ENCODE measurements around the gene ANKRD63.

Gene ANKRD63

DNA sequence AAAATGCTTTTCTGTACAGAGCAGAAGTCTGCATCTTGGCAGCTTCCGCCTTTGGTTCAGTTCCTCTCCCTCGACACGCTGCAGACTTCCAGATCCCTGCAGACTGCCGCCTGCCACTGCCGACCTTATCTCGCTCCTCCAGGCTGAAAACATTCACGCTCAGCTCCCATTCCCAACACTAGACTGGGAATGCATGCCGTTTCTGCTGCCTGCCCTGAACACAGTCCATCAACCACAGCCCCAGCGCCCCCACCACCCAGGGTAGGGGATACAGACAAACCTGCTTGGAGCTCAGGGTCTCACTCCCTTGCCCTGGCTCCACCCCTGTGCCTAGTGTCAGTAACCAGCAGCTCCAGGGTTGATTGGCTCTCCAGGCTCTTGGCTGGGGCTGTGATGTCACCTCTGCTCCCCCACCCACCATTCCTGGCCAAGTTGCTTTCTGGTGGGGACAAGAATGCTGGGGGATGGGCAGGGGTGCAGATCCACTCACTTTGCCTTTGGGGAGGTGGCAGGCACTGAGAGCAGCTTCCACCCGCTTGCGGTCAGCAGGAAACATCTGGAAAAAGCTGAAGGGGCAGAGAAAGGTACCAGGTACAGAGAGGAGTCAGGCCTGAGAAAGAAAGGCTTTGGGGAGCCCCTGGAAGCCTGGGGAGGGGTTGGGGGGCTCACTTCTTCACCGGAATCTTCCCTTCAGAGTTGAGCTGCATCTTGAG lies 18.8 kb upstream of the ANKRD63 start:
- TF ChIP-seq SIN3A (IDR thresholded peaks at IDR 0.05; ENCODE audit: borderline replicate concordance, insufficient read depth, low read length) (no peak), FOXP2 (optimal IDR thresholded peaks at IDR 0.05; ENCODE audit: borderline replicate concordance, extremely low read depth, extremely low read length, insufficient read depth) (no peak), TAF1 (IDR thresholded peaks at IDR 0.05; ENCODE audit: borderline replicate concordance, insufficient read depth, low read length) (no peak), POLR2AphosphoS5 (IDR thresholded peaks at IDR 0.05; ENCODE audit: low read depth, low read length) (no peak)
- TF ChIP-seq, protein P1, sequence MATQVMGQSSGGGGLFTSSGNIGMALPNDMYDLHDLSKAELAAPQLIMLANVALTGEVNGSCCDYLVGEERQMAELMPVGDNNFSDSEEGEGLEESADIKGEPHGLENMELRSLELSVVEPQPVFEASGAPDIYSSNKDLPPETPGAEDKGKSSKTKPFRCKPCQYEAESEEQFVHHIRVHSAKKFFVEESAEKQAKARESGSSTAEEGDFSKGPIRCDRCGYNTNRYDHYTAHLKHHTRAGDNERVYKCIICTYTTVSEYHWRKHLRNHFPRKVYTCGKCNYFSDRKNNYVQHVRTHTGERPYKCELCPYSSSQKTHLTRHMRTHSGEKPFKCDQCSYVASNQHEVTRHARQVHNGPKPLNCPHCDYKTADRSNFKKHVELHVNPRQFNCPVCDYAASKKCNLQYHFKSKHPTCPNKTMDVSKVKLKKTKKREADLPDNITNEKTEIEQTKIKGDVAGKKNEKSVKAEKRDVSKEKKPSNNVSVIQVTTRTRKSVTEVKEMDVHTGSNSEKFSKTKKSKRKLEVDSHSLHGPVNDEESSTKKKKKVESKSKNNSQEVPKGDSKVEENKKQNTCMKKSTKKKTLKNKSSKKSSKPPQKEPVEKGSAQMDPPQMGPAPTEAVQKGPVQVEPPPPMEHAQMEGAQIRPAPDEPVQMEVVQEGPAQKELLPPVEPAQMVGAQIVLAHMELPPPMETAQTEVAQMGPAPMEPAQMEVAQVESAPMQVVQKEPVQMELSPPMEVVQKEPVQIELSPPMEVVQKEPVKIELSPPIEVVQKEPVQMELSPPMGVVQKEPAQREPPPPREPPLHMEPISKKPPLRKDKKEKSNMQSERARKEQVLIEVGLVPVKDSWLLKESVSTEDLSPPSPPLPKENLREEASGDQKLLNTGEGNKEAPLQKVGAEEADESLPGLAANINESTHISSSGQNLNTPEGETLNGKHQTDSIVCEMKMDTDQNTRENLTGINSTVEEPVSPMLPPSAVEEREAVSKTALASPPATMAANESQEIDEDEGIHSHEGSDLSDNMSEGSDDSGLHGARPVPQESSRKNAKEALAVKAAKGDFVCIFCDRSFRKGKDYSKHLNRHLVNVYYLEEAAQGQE (IDR thresholded peaks at IDR 0.05; ENCODE audit: insufficient read depth in 1 of 2, low read depth in 2 of 2, low read length in 2 of 2) = no peak

DNA sequence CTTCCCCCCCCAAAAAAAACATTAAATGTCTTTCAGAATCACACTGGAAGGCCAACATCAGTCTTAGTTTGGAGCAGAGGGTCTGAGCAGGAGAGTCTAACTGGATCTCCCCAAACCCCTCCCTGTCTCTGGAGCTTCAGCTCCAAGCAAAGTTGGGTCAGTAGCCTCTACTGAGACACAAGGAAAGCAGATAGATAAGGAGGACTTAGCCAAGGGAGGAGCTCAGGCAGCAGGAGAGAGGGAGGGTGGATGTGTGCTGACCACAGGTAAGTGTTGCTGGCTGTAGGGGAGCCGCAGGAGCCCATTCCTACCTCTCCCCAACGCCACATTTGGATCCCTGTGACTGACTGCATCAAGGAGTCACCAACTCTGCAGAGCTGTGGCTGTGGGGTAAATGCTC lies 17.9 kb upstream of the ANKRD63 start:
- TF ChIP-seq SIN3A (IDR thresholded peaks at IDR 0.05; ENCODE audit: borderline replicate concordance, insufficient read depth, low read length) (no peak), POLR2AphosphoS5 (IDR thresholded peaks at IDR 0.05; ENCODE audit: low read depth, low read length) (no peak), TAF1 (IDR thresholded peaks at IDR 0.05; ENCODE audit: borderline replicate concordance, insufficient read depth, low read length) (no peak), FOXP2 (optimal IDR thresholded peaks at IDR 0.05; ENCODE audit: borderline replicate concordance, extremely low read depth, extremely low read length, insufficient read depth) (no peak)
- TF ChIP-seq, protein P1 (IDR thresholded peaks at IDR 0.05; ENCODE audit: insufficient read depth in 1 of 2, low read depth in 2 of 2, low read length in 2 of 2) = no peak

DNA sequence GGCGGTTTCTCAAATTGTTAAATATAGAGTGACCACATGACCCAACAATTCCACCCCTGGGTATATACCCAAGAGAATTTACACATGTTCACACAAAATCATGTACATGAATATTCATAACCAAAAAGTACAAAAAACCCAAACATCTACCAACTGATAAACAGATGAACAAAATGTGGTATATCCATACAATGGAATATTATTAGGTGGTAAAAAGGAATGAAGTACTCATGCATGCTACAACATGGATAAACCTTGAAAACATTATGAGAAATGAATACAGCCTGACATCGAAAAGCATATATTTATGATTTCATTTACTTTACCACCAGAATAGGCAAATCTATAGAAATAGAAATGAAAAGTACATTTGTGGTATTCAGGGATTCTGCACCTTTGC lies 17.5 kb upstream of the ANKRD63 start:
- TF ChIP-seq FOXP2 (optimal IDR thresholded peaks at IDR 0.05; ENCODE audit: borderline replicate concordance, extremely low read depth, extremely low read length, insufficient read depth) (no peak), POLR2AphosphoS5 (IDR thresholded peaks at IDR 0.05; ENCODE audit: low read depth, low read length) (no peak), TAF1 (IDR thresholded peaks at IDR 0.05; ENCODE audit: borderline replicate concordance, insufficient read depth, low read length) (no peak), SIN3A (IDR thresholded peaks at IDR 0.05; ENCODE audit: borderline replicate concordance, insufficient read depth, low read length) (no peak)
- TF ChIP-seq, protein P1 (IDR thresholded peaks at IDR 0.05; ENCODE audit: insufficient read depth in 1 of 2, low read depth in 2 of 2, low read length in 2 of 2) = no peak

DNA sequence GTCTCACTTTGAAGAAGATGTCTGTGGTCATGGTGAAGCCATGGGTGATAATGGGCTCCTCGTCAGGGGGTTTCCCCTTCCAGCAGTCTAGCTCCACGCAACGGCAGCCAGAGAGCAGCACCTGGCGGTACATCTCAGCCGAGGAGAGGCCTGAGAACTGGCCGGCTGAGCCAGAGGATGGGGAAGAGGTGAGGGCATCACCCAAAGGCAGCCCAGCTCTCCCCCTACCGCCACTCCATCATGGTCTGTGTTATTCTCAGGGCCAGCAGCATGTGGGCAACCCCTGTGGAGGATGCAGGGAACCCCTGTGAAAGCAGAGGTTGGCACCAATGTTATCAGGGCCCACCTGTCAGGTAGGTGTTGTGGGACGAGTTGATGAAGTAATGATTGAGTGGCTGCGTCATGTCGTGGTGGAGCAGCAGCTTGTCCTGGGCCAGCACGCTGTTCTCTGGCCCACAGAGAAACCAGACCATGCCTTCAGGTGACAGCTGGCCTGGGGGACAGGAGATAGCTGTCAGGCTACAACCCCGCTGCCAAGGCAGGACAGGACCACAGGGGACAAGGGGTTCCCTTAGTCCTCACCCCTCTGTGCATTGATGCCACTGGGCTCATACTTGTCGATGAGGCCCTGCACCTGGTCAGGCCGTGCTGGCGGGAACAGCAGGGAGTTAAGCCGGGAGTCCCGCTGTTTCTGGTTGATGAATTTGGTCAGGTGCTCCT lies 15.5 kb upstream of the ANKRD63 start:
- TF ChIP-seq SIN3A (IDR thresholded peaks at IDR 0.05; ENCODE audit: borderline replicate concordance, insufficient read depth, low read length) = no peak
- no peak for TF ChIP-seq POLR2AphosphoS5 (IDR thresholded peaks at IDR 0.05; ENCODE audit: low read depth, low read length)
- TF ChIP-seq, protein P1 (IDR thresholded peaks at IDR 0.05; ENCODE audit: insufficient read depth in 1 of 2, low read depth in 2 of 2, low read length in 2 of 2) = no peak
- no peak for TF ChIP-seq FOXP2 (optimal IDR thresholded peaks at IDR 0.05; ENCODE audit: borderline replicate concordance, extremely low read depth, extremely low read length, insufficient read depth)
- TF ChIP-seq TAF1 (IDR thresholded peaks at IDR 0.05; ENCODE audit: borderline replicate concordance, insufficient read depth, low read length) = no peak

All from PFSK-1 (cell line).